ENCODE measurements around the gene LRP8.

DNA sequence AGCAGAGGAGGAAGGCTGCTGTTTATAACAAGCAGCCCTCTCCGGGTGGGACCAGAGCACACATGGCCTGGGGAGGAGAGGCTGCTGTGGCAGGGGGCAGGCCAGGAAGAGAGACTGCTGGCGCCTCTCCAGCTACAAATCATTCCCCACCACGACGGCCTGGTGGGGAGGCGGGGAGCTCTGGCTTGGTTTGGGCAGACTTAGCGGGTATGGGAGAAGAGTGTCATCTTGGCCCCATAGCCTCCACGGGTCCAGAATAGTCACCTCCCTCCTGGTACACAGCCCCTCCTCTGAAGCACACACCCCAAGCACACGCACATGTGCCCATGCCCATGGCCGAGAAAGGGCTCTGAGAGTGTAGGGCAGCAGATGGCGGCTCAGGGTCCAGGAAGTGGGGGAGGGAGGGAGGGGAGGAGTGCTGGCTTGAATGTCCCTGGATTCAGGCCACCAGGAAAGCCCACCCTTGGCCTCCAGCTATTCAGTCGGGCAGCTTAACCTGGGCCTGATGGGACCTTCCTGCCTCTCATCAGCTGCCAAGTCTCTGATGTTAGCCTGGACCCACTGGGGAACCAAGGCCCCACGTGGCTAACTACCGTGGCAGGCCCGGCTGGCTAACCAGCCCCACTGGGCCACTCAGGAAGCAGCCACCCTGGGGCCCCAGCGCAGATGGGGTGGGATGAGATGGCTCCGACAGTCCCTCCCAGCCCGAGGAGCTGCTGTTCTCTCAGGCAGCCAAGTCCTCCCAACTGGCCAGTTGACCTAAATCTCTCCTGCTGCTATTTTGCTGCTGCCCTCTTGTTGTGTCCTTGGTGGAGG is 10.9 kb downstream of the LRP8 start:
- TF ChIP-seq, protein P1, sequence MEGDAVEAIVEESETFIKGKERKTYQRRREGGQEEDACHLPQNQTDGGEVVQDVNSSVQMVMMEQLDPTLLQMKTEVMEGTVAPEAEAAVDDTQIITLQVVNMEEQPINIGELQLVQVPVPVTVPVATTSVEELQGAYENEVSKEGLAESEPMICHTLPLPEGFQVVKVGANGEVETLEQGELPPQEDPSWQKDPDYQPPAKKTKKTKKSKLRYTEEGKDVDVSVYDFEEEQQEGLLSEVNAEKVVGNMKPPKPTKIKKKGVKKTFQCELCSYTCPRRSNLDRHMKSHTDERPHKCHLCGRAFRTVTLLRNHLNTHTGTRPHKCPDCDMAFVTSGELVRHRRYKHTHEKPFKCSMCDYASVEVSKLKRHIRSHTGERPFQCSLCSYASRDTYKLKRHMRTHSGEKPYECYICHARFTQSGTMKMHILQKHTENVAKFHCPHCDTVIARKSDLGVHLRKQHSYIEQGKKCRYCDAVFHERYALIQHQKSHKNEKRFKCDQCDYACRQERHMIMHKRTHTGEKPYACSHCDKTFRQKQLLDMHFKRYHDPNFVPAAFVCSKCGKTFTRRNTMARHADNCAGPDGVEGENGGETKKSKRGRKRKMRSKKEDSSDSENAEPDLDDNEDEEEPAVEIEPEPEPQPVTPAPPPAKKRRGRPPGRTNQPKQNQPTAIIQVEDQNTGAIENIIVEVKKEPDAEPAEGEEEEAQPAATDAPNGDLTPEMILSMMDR (conservative IDR thresholded peaks at IDR 0.05; ENCODE audit: low read depth, low read length): no peak
- TF ChIP-seq EZH2 (IDR thresholded peaks at IDR 0.05; ENCODE audit: low read length, unreplicated experiment) (no peak), EZH2phosphoT487 (IDR thresholded peaks at IDR 0.05; ENCODE audit: borderline replicate concordance, low read length) (no peak)

Measured in PC-3 (cell line).